HG03280 (cell line): Measurements from ENCODE around the gene ARHGAP42.

ENCODE experiments used
- ATAC-seq: cut with Tn5 transposase; IDR thresholded peaks from one replicate; pipeline ENCODE4 v1.9.1; 2021; ENCODE audit warnings: mild to moderate bottlenecking, moderate library complexity; ENCODE audit not compliant: unreplicated experiment

Gene ARHGAP42

DNA sequence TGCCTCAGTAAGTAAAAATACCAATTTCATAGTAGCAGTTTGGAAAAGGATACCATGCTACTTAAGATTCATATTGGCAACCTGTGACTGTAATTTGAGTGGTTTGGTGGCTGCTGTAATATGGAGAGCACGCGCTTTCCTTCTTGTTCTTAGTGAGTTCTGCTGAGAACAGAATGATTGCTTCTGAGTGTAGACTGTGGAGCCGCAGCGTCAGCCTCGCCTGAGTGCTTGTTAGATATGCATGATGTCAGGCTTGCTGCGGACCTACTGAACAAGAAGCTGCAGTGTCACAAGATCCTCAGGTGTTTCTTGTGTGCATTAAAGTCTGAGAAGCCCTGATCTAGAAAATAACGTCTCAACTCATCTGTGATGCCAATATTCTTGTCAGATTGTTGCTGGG is 143.2 kb downstream of the ARHGAP42 start:
- no peak for ATAC-seq

DNA sequence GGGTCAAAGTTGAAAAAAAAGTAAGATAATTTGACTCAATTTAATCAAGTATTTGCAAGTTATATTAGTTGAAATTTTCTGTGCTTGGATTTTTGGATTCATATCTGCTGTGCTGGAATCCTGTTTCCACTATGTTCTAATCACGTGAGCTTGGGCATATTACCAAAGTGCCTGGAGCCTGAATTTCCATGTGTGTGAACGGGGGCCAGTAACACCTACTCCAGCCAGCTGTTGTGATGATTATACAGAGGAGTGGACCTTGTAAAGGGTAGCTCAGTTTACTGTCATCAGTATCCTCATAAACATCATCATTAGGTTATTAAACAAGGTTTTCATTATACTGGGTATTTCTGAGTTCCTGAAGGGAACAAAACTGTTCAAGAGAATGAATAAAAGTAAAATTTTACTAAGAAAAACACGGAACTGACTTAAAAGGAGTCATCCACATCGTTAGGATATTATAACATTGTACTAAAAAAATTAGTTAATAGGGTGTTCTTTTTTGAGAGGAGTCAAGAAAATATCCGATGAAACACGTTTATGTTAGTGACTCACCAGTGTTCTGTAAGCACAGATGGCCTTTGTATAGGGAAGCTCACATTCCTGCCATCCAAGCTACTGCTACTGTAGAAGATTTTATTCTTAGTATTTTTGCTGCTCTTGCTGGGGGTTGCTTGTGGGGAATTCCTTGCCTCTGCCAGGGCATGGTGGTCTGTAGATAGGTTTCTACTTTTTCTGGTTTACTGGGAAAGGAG is 144.1 kb downstream of the ARHGAP42 start:
- ATAC-seq = no peak

DNA sequence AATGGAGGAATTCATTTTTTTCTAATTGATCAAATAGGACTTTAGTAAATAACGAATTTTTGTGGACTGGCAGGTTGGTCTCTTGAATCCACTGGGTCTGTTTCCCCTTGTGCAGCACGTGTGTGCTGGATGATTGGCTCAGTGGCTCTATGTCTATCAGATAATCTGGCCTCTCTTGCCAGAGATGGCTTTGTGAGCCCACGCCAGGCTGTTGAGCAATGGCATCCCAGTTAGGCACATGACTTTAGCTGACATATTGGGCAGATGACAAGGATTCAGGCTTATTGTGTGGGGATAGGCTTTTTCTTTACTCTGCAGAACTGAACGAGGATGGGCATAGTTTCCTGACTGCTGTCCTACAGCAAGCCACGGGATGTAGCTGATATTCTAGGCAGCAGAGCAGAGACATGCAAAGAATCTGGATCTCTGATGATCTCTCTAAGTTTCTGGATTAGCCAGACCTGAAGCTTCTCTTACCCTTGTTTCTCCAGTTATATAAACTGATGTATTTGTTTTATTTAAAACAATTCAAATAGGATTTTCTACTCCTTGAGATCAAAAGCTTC is 144.9 kb downstream of the ARHGAP42 start:
- no peak for ATAC-seq

DNA sequence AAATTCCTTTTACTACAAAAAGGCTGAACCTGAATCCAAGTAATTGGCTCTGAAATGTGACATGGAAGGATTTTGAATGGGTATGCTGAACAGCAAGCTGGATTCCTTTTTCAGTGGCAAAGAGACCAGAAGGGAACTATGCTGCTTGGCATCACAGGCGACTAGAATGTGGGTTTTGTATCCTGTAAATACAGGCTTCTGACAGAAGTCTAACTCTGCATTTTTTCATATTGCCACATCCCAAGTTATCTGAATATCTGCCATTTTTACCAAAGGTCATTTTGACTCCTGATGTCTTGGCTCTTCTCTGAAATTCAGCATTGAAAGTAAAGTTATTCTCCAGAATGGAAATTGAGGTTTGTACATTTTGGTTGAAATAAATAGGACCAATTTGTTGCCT is 145.7 kb downstream of the ARHGAP42 start:
- no peak for ATAC-seq

DNA sequence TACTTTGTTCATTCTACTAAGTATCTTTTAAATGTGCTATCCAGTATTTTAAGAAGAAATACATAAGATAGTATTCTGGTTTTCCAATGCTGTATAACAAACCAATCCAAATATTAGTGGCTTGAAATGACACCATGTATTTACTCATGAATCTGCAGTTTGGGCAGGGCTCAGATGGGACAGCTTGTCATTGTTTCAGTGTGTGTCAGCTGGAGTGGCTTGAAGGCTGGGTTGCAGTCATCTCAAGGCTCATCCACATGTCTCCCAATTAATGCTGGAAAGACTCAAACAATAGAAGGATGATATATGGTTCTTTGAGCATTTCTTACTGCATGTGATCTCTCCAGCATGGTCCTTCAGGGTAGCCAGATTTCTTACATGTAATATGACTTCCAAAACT is 146.2 kb downstream of the ARHGAP42 start:
- ATAC-seq = no peak

DNA sequence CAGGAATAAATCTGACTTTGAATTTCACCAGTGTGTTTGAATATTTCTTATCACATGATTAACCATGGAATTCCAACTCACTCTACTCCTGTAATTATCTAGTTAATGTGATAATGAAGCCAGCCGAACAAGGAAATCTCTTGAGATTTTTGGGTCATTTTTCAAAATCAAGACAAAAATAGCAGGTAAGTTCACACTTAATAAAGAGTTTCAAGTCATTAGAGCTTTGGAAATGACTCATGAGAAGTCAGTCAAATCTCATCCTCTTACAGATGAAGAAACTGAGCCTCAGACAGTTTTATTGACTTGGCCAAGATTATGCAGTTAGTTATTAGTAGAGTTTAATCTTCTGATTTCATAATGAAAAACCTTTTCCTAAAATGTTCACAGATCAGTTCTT is 148.8 kb downstream of the ARHGAP42 start:
- no peak for ATAC-seq

DNA sequence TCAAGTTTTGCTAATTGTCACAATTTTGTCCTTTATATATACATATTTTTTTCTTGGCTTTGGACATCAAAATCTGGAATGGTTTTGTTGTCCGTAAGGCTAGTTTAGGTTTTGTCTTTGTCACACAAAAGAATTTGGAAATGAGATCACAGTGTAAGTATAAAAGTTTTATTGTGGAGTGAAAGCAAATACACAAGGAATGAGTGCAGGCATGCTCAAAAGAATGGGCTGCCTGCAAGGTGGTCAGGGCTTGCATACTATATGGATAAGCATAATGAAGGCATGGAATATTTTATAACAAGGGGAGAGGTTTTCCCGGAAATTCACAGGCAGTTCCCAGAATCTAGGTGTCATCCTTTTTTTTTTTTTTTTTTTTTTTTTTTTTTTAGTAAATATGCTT is 150.2 kb downstream of the ARHGAP42 start:
- ATAC-seq = no peak

DNA sequence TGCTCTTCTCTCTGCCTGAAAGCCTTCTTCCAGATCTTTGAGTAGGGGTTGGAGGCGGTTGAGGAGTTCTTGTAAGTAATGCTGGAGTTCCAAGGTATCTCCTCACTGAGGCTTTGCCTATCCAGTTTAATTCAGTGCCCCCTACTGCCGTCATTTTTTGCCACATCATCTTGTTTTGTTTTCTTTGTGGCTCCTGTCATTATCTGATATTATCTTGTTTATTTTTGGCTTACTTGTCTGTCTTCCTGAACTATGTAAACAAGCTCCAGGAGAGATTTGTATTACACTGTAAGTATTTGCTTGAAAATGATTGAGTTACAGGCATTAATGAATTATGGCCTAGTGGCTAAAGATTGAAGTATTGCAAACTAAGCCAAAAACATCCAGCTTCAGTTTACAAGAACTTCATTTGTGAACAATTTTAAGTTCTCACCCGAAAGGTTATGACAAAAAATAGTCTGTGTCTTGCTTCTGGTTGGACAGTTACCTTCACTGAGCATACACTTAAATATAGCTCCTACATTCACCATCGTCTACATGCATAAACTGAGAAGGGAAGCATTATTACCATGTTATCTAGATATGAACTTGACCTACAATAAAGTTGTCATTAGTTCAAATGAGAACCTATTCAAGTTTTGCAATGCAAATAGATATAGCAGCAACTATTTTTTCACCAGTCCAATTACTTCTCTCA is 154.8 kb downstream of the ARHGAP42 start:
- ATAC-seq = no peak

DNA sequence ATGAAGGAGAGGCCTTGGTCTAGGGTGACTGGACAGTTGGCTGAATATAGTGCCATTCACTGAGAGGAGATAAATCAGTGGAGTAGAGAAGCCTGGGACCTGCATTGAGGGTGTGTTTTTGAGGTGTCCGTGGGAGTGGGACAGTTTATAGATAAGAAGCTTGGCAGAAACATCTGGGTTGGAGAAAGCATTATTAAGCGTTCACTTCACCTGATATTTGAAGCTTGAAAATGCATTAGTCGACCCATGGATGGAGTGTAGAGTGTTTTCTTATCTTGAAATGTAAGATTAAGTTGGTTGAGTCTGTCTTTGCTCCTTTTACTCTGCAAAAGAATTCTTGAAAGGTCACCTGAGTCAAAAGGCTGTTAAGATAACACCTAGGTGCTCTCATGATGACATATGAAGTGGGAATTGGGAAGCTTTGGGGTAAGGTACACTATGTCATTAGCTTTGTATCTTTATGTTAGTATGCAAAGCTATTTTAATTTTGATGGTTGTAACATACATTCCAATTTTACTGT is 160.7 kb downstream of the ARHGAP42 start:
- ATAC-seq = no peak

DNA sequence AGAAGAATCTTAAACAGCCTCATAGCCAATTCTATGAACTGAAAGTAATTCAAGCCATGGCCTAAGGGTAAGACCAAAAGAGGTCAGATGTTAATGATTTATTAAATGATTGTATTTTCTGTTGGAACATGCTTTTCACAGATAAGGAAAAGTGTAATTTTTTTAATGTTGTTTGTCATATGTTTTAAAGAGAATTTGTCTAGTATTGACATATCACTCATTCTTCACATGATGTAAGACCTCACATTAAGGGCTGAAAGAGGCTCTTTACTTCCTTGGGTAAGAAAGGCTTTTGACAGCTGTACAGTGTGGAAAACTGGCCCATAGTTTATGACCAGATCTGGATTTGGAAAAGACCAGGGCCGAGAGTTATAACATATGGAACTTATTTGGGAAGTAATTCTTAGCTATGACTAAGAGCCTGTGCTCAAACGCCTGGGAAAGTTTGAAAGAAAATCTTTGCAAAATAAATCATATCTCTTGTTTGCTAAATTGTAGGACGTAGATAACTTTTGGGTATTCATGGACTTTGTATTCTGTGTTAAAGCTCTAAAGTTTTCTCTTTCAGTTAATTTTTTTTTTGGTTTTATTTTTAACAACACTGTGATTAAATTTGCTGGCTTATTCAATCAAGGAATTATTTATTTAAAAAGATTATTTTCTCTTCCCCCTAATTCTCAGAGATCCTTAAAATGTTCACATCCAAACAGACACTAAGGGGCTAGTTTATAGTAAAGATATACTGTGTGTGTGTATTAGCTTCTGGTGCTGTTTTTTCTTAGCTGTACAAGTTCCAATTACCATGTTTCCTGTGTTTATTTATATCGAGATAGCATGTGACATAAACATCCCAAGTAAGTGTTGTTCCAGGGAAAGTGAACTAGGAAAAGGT is 162.2 kb downstream of the ARHGAP42 start:
- no peak for ATAC-seq

DNA sequence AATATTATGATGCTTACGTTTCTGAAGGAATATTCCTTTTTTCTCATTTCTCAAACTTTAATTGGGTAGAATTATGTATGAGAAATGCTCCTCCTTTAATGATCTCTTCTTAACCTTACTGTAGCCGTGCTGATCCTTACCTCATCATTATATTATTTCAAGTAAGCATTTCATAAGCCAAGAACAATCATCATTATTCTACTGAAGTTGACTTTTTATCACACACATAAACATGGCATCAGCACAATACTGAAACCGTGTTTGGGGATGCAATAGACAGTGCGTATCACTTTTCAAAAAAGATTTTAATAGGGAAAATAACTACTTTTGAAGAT is 162.8 kb downstream of the ARHGAP42 start:
- no peak for ATAC-seq

DNA sequence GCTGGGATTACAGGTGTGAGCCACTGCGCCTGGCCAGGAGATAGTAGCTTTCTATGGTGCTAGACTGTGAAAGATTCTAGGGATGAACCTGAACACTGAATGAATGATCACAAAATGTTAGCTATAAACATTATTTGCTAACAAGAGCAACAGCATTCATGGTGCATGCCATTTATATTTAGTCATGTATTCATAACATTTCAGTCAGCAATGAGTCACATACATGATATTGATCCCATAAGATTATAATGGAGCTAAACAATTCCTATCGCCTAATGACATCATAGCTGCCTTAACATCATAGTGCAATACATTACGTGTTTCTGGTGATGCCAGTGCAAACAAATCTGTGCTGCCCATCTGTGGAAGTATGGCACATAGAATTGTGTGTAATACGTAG is 164.1 kb downstream of the ARHGAP42 start:
- ATAC-seq = no peak

DNA sequence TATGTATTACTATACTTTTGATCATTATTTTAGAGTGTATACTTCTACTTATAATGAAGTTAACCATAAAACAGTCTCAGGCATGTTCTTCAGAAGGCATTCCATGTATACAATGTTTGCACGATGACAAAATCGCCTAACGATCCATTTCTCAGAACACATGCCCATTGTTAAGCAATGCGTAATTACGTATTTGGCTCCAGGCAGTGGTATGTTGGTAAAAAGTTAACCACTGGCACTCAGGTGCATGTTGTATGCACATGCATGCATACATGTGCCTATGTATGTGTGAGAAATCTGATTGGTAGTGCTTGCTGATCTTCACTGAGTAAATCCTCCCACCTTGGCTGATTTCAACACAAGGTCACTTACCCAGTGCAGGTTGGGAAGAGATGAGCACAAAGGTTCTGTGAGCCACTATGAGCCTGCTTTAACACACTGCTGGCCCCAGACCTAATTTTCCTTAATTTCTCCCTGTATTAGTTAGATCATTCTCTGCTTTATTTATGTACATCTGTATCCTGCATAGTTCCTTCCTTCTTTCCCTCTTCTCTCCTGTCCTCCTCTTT is 164.6 kb downstream of the ARHGAP42 start:
- no peak for ATAC-seq

DNA sequence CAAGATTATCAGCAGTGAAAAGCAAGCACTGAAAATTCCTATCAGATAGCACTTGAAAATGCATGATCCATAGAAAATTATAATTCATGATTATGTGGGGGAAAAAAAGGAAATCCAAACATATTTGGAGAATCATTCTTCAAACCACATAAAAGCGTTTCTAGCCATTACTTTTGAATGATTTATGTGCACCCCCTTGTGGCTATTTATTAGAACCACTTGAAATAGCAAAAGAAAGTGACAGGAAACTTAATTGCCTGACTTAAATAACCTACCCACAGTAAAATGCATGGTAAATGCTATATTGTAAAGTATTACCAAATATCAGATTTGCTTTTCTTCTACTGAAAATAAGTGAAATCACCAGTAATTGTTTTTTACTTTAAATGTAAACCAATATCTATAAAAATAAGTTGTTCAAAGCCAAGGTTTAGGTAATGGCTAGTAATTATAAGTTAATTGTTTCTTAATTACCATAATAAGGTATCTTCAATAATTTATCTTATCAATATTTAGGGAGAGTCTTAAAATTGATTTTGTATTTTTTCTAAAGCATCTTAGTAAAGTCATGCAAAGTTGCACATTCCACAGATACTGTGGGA is 168.5 kb downstream of the ARHGAP42 start:
- no peak for ATAC-seq

DNA sequence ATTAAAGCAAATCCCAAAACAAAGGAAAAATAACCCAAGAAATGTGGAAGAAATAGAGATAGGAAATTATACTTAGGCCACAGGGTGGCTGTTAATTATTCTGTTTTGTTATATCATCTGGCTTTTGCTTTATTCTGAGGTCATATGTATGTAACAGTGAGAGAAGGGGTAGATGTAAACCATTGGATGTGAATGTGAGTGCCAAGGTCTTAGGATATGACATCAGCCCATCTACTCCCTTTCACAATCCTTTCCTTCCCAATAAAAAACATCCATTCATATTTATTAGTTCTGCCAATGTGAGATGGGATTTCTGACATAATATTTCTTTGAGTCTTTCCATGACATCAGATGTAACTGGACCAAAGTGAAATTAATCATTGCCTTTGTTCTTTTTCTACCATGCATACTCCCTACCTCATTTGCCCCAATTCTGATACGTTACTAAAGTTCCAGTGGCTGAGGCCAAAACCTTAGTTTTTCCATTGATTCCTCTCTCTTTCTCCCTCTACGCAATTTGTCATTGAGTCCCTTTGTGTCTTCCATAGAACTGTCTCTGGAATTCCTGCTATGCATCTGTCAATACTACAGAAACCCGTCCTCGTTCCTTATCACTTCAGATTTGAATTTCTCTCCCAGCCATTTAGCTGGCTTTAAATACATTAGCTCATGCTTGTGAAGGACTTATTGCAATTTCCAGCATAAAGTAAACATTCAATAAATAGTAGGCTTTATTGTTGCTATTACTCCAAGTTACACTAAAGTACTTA is 170.3 kb downstream of the ARHGAP42 start:
- ATAC-seq = no peak

DNA sequence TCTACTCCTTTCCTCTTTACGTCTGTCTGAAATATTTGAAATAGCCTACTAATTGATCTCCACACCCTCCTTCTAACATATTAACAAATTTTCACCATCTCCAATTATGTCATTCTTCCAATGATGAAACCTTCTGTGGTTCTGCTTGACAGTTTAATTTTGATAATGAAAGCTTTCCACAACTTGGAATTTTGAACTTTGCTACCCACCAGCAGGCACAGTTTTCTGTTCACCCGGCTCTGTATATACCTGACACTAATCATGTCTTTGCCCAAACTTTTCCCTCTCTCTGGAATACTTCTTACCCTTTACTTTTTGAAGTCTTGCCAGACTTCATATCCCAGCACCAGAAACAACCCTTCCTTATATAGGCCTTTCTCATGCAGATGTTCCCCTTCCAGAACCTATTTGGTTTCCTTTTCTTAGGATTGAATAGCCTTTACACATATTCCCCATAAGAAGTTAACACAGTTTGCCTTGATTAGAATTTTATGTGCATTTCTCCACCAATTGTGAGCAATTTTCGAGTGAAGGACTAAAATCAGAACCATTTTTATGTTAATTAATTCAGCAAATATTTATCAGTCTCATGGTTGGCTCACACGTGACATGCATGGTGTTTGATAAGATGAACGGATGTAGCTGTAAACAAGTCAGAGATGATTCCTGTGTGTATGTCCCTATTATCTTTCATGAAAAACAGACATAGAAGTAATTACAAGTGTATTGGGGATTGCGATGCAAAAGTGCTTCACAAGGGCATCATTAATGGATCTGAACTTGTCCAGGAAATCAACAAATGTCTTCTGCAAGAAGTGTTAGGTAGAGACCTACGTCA is 173.4 kb downstream of the ARHGAP42 start:
- no peak for ATAC-seq

DNA sequence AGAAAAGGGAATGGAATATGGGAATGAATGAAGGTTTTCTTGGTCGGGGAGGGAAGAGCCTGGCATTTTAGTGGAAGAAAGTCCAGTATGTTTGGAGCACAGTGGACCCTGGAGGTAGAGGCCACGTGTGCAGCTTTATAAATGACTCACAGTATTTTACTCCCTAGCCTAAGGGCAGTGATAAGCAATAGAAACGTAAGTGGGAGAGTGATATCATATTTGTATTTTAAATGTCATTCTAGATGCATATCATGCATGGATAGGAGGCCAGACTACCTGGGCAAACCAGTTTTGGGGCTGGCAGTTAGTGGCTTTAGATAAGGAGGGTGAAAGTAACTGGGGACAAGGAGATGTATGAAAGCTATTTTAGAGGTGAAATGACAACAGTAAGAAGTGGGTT is 174.1 kb downstream of the ARHGAP42 start:
- ATAC-seq = no peak

DNA sequence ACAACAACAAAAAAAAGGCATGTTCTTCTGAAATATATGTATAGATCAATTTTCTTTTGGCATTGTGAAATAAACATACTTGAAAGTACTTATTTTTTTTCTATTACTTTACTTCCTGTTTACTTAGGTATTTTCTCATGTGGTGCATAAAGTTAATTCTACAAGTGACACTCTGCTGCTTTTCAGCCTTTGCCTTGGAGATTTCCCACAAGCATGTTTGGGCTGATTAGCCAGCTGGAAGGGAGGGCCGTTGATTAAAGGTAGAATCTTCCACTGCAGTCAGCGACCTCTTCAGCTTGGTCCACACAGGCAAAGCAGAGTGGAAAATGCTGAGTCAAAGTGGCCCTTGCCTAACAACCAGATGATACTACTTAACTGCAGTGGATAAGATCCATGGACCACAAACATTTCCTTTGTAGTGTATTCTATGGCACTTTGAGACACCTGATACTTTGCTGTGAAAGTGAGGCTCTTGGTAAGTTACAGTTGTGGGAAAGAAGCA is 176.0 kb downstream of the ARHGAP42 start:
- ATAC-seq = peak; percentile 81
